Tibial nerve (tissue), 3 donors: ENCODE data around the gene SPINK8.

Source experiments
- POLR2A ChIP-seq, 2 donors: fragments of 450-650 bp; IDR thresholded peaks; one replicate each; pipeline ENCODE4 v1.6.1; 2017; ENCODE audit warnings: antibody characterized with exemption in 2 of 2, mild to moderate bottlenecking in 2 of 2, moderate library complexity in 2 of 2
- TF ChIP-seq, protein P1 (sequence below), 5 experiments: fragments of 200-600 bp in 3 of 5; fragments of 450-650 bp in 2 of 5; sonication (generic) in 3 of 5; IDR thresholded peaks; one replicate each; pipeline ENCODE4 v1.5.1; 2016 to 2019; ENCODE audit warnings: antibody characterized with exemption in 5 of 5, mild to moderate bottlenecking in 3 of 5, moderate library complexity in 2 of 5

DNA sequence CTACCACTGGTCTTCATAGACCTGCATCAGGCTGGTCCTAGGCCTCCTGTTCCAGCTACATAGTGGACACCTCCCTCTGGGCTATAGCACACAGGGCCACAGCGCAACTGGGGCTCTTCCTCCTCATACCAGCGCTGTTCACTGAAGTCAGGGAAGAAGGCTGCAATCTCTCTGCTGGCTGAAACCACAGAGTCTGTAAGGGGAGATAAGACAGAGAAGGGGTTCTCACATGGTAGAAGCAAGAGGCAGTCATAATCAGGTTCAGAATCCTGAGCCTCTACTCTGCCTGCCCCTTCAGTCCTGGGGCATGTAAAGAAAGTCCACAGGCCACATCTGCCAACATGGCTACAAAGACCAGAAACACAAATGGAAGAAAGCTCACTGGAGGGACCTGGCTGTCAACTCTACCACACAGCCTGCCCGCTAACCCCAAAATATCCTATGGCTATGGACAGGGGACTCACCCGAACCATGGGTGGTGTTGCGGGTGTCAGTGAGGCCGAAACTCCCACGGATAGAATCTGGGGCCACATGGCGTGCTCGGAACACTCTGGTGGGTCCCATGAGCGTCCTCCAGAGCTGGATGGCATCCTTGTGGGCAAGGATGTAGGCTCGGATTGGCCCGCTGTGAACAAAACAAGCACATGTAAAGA, 38.7 kb downstream of the SPINK8 start:
- no peak for TF ChIP-seq POLR2A (IDR thresholded peaks at IDR 0.05)
- TF ChIP-seq, protein P1, sequence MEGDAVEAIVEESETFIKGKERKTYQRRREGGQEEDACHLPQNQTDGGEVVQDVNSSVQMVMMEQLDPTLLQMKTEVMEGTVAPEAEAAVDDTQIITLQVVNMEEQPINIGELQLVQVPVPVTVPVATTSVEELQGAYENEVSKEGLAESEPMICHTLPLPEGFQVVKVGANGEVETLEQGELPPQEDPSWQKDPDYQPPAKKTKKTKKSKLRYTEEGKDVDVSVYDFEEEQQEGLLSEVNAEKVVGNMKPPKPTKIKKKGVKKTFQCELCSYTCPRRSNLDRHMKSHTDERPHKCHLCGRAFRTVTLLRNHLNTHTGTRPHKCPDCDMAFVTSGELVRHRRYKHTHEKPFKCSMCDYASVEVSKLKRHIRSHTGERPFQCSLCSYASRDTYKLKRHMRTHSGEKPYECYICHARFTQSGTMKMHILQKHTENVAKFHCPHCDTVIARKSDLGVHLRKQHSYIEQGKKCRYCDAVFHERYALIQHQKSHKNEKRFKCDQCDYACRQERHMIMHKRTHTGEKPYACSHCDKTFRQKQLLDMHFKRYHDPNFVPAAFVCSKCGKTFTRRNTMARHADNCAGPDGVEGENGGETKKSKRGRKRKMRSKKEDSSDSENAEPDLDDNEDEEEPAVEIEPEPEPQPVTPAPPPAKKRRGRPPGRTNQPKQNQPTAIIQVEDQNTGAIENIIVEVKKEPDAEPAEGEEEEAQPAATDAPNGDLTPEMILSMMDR (IDR thresholded peaks at IDR 0.05), result no peak
